NOMO-1 (cell line): ENCODE results near the gene POC1A.
"Not testable (repeated sequence)": the region's sequence is repeated elsewhere in the genome, so short reads cannot be mapped to it uniquely, and the experiment has no call there.

Source experiments
- DNase-seq, 2 experiments: peaks; one replicate each; lab custom pipeline; 2025; ENCODE audit not compliant: unreplicated experiment in 2 of 2; lab: John Stamatoyannopoulos, UW

Gene POC1A

DNA sequence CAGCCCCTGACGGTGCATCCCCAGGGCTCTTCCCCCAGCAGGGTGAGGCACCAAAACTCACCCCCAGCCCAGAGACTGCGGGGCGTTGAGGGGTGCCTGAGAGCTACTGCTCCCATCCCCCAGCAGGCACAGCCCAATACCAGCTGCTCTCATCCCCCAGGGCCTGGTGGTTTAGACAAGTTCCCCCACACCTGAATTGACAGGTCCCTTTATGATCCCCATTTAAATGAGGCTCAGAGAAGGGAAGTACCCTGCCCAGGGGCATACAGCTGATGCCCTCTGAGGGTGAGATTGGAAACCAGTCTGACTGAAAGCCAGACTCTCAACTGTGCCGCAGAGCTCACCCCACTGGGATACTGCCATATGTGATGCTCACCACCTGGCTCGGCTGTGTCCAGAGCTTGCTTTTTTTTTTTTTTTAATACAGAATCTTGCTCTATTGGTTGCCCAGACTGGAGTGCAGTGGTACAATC is 118.0 kb downstream of the POC1A start:
- no peak for DNase-seq

DNA sequence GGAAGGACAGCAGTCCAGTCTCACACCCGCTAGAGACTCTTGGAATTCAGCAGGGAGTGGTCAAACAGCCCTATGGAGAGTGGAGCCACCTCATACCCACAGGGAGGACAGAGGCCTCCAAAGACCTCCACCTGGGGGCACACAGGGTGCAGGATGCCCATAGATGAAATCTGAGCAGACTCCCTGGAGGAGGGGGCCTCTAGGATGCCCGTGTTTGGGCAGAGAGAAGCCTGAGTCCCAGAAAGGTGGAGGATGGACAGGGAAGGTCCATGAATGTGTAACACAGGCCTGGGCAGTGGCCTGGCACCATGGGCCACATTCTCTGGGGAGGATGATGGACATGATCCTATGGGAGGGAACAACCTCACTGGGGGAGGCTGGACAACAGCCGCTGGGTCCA is 119.6 kb downstream of the POC1A start:
- DNase-seq = no peak

DNA sequence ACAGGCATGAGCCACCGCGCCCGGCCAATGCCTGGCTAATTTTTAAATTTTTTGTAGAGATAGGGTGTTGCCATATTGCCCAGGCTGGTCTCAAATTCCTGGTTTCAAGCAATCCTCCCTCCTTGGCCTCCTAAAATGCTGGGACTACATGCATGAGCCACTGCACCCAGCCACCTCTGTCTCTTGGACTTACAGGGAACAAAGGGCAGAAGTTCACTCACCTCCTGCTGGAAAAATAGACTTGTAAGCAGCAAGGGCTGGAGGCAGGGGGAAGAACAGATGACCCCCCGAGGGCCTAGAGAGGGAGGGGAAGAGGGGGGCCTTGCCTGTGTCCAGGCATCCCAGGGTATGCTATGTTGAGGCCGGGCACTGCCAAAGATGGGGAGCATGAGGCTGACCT is 120.0 kb downstream of the POC1A start:
- DNase-seq = no peak

DNA sequence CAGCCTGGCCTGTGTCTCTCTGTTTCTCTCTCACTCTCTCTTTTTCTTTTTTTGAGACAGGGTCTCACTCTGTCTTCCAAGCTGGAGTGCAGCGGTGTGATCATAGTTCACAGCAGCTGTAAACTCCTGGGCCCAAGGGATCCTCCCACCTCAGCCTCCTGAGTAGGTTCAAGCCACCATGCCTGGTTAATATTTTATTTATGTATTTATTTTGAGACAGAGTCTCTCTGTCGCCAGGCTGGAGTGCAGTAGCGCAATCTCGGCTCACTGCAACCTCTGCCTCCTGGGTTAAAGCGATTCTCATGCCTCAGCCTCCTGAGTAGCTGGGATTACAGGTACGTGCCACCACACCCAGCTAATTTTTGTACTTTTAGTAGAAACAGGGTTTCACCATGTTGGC is 120.5 kb downstream of the POC1A start:
- not testable (repeated sequence) for DNase-seq

DNA sequence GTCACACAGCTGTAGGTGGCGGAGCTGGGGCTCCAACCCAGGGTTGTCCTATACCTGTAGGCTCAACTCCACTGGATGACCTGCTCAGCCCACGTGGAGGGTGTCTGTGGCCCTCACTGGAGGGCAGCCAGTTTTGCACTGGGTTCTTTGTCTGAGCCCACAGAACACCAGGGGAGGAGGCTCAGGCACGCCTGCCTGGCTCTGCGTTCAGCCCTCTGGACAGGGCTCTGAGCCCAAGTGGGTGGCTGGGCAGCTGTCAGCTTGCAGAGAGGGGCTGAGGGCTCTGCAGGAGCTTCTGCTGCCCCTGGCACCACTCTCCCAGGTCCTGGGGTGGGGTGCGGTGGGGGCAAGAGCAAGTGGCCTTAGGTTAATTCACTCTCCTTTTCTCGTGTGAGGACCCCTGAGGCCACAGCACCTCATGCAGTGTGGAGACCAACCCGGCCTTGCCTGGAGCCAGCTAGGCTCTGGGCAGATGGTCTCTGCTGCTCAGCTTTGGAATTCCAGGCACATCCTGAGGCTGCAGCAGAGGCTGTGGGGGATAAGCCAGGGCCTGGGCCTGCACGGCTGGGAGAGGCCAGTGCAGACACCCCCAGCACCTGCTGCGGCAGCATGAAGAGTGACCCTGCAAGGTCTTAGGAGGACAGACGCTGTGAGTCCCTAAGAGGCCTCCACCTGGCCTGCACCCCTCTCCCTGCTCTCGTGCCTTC is 121.4 kb downstream of the POC1A start:
- DNase-seq = no peak

DNA sequence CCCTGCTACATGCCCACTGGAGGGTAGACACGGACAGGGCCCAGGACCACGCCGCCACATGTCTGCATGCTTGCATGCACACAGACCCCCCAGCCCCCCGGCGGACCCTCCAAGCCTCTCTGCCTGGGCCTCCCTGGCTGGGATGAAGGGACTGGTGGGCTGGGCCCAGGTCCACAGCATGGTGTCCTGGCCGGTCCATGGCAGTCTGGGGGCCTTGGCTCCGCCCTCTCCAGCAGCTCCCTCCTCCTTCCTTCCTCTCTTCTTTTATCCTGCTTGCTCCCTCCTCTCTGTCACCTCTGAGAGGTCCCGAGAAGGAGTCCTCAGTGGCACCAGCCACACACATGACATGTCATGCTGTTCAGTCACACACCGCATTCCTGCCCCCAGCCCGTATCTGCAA is 122.3 kb downstream of the POC1A start:
- DNase-seq = no peak

DNA sequence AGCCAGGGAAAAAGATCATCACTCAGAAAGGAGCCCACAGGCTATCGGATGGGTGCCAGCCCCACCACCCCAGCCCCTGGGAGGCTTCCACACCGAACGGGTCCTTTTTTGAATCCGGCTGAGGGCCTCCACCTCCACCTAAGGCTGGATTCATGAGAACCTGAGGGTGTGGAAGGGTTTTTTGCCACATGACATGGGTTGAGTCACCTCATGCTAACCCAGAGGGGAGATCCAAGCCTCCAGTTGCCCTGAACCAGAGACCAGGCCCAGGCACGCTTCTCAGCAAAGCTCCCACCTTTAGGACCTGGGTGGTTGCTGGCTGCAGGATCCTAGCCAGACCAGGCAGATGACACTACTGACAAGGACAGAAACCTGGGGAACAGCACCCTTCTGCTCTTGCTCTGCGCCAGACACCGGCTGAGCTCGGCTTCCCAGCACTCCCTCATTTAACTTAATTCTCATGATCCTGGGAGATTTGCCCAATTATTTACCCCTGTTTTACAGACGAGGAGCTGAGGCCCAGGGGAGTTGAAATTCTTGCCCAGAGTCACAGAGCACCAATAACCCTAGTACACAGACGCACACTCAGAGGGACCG is 123.4 kb downstream of the POC1A start:
- DNase-seq = no peak

DNA sequence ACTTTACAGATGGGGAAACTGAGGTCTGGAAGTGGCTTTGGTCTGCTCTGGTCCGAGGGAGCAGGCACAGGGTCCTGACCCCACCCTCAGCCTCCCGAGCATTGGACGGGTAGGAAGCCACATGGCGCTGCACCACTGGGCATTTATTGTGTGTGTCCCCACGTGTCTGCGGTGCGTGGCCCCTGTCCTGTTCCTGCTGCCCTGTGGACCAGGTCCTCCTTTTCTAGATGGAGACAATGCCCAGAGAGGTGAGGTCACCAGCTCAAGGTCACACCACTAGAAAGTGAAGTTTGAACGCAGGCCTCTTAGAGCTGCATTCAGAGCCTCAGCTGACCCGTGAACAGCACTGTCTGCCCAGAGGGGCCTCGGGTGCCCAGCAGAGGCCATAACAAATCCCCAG is 124.7 kb downstream of the POC1A start:
- no peak for DNase-seq

DNA sequence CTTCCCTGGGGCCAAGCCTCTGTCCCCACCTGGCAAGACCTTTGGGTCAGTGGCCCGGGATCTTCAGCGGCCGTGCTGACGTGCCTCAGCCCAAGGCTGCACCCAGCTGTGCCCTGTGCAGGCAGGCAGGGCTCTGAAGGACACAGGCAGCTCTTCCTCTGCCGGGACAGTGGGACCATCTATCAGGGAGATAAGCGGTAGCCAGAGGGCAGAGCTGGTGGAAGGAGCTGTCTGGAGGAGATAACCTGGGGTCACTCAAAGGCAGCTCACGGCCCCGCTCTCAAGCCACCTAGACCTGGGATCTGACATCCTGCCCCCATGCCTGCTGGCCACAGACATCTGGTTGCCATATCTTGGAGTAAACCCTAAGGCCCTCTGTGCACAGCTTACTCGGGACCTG is 125.2 kb downstream of the POC1A start:
- DNase-seq = no peak

DNA sequence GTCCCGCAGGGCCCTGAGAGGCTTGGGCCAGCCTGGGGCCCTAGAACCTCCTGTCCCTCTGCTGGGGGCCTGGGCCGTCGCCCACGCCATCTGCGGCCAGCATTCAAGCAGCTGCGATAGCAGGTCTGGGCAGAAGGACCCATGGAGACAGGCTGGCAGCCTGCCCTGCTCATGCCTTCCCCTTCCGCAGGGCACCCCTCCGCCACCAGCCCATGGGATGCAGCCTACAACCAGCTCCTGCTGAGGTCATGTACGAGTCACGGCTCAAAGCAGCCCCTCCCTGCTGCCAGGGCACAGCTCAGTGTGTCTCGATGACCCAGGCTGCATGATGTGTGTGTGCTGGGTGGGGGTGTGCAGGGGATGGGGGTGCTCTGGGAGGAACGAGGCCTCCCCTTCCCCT is 125.7 kb downstream of the POC1A start:
- no peak for DNase-seq

DNA sequence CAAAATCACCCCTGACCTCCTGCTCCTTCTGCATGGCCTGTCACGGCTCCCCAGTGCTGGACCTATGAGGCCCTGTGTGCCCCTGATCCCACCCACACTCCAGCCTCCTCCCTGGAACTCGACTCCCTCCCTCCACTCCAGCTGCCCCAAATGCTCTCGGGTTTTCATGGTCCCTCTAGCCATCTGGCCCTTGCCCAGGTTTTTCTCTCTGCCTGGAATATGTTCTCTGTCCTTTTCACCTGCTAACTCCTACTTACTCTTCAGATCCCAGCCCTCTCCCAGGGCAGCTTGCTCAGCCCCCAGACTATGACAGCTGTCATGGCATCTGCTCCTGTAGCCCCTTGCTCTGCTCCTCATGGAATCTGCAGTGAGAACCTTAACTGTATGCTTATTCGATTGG is 128.2 kb downstream of the POC1A start:
- DNase-seq = no peak

DNA sequence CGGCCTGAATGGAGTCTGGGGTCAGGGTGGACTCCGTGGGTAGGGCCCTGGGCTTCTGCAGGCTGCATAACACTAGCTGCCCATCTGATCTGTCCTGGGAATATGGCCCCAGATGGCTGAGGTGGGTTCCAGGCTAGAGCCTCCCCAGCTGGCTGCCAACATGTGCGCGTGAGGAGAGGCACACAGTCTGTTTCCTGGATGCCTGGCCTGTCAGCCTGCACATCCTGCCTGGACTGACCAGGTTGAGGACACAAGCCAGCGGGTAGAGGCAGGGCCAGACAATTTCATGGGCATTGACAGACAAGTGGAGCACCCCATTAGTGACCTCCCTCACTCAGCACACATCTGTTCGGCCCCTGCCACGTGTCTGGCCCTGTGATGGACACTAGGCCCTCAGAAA is 128.8 kb downstream of the POC1A start:
- DNase-seq = no peak
